ENCODE measurements around the gene CHRM2.

DNA sequence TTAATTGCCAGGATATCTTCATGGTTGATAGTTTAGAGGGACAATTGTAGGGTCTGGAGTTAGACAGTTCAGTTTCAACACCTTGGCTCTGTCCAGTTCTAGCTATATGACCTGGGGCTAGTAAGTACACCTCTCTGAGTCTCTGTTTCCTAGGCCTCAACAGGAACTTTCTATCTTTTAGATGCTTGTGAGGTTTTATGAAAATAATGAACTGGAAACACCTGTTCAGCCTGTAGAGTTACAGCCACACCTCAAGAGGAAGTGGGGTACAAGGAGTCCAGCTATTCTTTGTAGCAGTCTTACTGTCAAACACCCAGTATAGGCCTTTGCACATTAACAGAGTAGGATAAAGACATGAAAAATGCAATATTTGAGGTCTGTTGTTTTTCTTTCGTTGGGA, 73.4 kb downstream of the CHRM2 start:
- no peak for TF ChIP-seq POLR2A (IDR thresholded peaks at IDR 0.05)
- TF ChIP-seq, protein P1, sequence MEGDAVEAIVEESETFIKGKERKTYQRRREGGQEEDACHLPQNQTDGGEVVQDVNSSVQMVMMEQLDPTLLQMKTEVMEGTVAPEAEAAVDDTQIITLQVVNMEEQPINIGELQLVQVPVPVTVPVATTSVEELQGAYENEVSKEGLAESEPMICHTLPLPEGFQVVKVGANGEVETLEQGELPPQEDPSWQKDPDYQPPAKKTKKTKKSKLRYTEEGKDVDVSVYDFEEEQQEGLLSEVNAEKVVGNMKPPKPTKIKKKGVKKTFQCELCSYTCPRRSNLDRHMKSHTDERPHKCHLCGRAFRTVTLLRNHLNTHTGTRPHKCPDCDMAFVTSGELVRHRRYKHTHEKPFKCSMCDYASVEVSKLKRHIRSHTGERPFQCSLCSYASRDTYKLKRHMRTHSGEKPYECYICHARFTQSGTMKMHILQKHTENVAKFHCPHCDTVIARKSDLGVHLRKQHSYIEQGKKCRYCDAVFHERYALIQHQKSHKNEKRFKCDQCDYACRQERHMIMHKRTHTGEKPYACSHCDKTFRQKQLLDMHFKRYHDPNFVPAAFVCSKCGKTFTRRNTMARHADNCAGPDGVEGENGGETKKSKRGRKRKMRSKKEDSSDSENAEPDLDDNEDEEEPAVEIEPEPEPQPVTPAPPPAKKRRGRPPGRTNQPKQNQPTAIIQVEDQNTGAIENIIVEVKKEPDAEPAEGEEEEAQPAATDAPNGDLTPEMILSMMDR (IDR thresholded peaks at IDR 0.05): no peak
